SW480 (cell line): Measurements from ENCODE around the gene TP53TG3F.
"Not testable (repeated sequence)": the region's sequence is repeated elsewhere in the genome, so short reads cannot be mapped to it uniquely, and the experiment has no call there.

Source experiments
- DNase-seq: peaks from one replicate; pipeline ENCODE4 v3.0.0-alpha.2; 2016; ENCODE audit warnings: low spot score

The TP53TG3F gene, protein sequence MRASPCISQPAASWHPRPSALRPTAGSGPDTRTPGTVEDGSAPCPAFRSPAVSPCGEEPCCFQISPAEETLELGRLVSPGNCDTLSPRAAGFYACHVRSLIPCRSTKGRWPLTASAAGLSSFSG

DNA sequence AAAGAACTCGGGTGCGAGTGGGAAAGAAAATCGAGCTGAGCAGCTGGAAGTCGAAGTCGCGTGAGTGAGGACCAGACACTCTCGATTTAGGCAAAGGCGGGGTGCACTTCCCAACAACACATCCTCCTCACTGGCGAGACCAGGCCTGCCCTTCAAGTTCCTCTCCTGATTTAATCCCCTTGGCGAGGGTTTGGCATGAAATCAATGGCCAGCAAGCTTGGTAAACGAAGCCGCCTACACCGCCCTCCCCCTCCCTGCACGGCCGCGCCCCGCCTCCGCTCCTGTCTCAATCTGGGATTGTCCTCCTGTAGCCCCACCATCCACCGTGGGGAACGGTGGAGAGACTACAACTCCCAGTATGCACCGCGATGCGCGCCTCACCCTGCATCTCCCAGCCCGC is at the start of gene TP53TG3F:
Gene TP53TG3F (plus strand): TSS at position 301 of the 400 bp plus-strand sequence. CDS start 68 bp downstream, at position 369.
- not testable (repeated sequence) for DNase-seq

- DNase-seq: not testable (repeated sequence)
These were observed 32.2 kb downstream of the TP53TG3F start for GRCh38 chr16:33491611-33492010.

- DNase-seq: not testable (repeated sequence)
These were observed 47.8 kb downstream of the TP53TG3F start for GRCh38 chr16:33507231-33507630.

- DNase-seq: not testable (repeated sequence)
These were observed 49.7 kb downstream of the TP53TG3F start for GRCh38 chr16:33509070-33509469.

DNA sequence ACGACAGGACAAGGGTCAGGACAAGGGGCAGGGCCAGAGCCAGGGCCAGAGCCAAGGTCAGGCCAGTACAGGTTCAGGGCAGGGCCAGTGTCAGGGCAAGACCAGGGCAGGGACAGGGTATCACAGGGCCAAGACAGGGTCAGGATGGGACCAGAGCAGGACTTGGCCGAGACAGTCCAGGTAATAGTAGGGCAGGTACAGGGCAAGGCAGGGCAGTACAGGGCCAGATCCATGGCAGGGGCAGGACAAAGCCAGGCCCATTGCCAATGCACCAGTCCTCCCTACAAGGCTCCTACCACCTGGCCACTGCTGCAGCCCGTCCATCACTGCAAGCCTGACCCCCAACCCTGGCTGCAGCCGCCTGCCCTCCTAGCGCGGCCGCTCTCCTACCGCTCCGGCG is 50.5 kb downstream of the TP53TG3F start:
- DNase-seq: not testable (repeated sequence)
